ES-I3 (cell line): ENCODE data around the gene SAMD10.

ENCODE experiments used
- H3K36me3 ChIP-seq: 2 replicates; pipeline ENCODE4 v1.6.1; 2013; ENCODE audit warnings: mild to moderate bottlenecking, low read length, control low read depth, moderate library complexity; ENCODE audit not compliant: insufficient read depth
- H3K4me1 ChIP-seq: 2 replicates; pipeline ENCODE4 v1.6.1; 2013; ENCODE audit warnings: mild to moderate bottlenecking, control low read depth, low read length; ENCODE audit not compliant: insufficient read depth
- H3K9ac ChIP-seq: 2 replicates; pipeline ENCODE4 v1.6.1; 2013; ENCODE audit warnings: low read depth, mild to moderate bottlenecking, low read length, moderate library complexity
- H3K9me3 ChIP-seq: 2 replicates; pipeline ENCODE4 v1.6.1; 2013; ENCODE audit warnings: mild to moderate bottlenecking, low read length, moderate library complexity; ENCODE audit not compliant: control insufficient read depth, insufficient read depth

The SAMD10 gene

GRCh38 chr20:64010711-64011237 is 31.3 kb upstream of the SAMD10 start:
- no peak overlapping the region for H3K9ac ChIP-seq
- no peaks in the 10 kb centered on the region for H3K4me1 ChIP-seq
- peaks cover 6% of the 10 kb centered on the region; the same call in 1 of the 2 replicates for H3K9me3 ChIP-seq
- H3K36me3 ChIP-seq, result peaks cover 14% of the 10 kb centered on the region

GRCh38 chr20:64009811-64010387 is 30.5 kb upstream of the SAMD10 start:
- H3K9ac ChIP-seq, result no peak overlapping the region
- H3K4me1 ChIP-seq, result no peaks in the 10 kb centered on the region
- peaks cover 12% of the 10 kb centered on the region for H3K36me3 ChIP-seq
- peaks cover 6% of the 10 kb centered on the region; the same call in 1 of the 2 replicates for H3K9me3 ChIP-seq

GRCh38 chr20:64006902-64007301 is 27.5 kb upstream of the SAMD10 start:
- Histone ChIP-seq H3K4me1 (no peaks in the 10 kb centered on the region), H3K9me3 (peaks cover 6% of the 10 kb centered on the region; the same call in 1 of the 2 replicates), H3K9ac (no peak overlapping the region), H3K36me3 (peaks cover 8% of the 10 kb centered on the region; the same call in 1 of the 2 replicates)

GRCh38 chr20:64006490-64006889 is 27.0 kb upstream of the SAMD10 start:
- Histone ChIP-seq H3K9me3 (peaks cover 6% of the 10 kb centered on the region; the same call in 1 of the 2 replicates), H3K4me1 (no peaks in the 10 kb centered on the region), H3K9ac (no peak overlapping the region), H3K36me3 (peaks cover 8% of the 10 kb centered on the region; the same call in 1 of the 2 replicates)

GRCh38 chr20:64005394-64005793 is 26.0 kb upstream of the SAMD10 start:
- no peaks in the 10 kb centered on the region for H3K4me1 ChIP-seq
- peaks cover 8% of the 10 kb centered on the region; the same call in 1 of the 2 replicates for H3K36me3 ChIP-seq
- peaks cover 6% of the 10 kb centered on the region; the same call in 1 of the 2 replicates for H3K9me3 ChIP-seq
- H3K9ac ChIP-seq, result no peak overlapping the region

GRCh38 chr20:64003960-64004725 is 24.7 kb upstream of the SAMD10 start:
- Histone ChIP-seq H3K4me1 (no peaks in the 10 kb centered on the region), H3K9ac (no peak overlapping the region), H3K9me3 (peaks cover 6% of the 10 kb centered on the region; the same call in 1 of the 2 replicates), H3K36me3 (peaks cover 7% of the 10 kb centered on the region; the same call in 1 of the 2 replicates)

GRCh38 chr20:64001607-64002011 is 22.2 kb upstream of the SAMD10 start:
- Histone ChIP-seq H3K4me1 (no peaks in the 10 kb centered on the region), H3K9ac (no peak overlapping the region), H3K36me3 (peaks cover 7% of the 10 kb centered on the region; the same call in 1 of the 2 replicates), H3K9me3 (no peaks in the 10 kb centered on the region)

GRCh38 chr20:64000906-64001305 is 21.5 kb upstream of the SAMD10 start:
- H3K4me1 ChIP-seq, result no peaks in the 10 kb centered on the region
- H3K9me3 ChIP-seq, result no peaks in the 10 kb centered on the region
- H3K9ac ChIP-seq, result no peak overlapping the region
- peaks cover 6% of the 10 kb centered on the region; the same call in 1 of the 2 replicates for H3K36me3 ChIP-seq

- H3K4me1 ChIP-seq, result peaks cover 14% of the 10 kb centered on the region
- peaks cover 22% of the 10 kb centered on the region for H3K36me3 ChIP-seq
- H3K9me3 ChIP-seq, result no peaks in the 10 kb centered on the region
- no peak overlapping the region for H3K9ac ChIP-seq
Measured at GRCh38 chr20:63982937-63983336, 3.5 kb upstream of the SAMD10 start.

- H3K9ac ChIP-seq, result peak within 1 kb of the TSS; percentile 75
- peaks cover 15% of the 10 kb centered on the region for H3K4me1 ChIP-seq
- H3K36me3 ChIP-seq, result peaks cover 22% of the 10 kb centered on the region
- H3K9me3 ChIP-seq, result no peaks in the 10 kb centered on the region
Measured at GRCh38 chr20:63980806-63981728, 1.6 kb upstream of the SAMD10 start, which contains the start of gene PRPF6. Gene PRPF6, plus strand, starts transcription at chr20:63981132. Its CDS starts 114 bp downstream, at chr20:63981246.

- Histone ChIP-seq H3K4me1 (peaks cover 15% of the 10 kb centered on the region), H3K9me3 (no peaks in the 10 kb centered on the region), H3K9ac (peak overlapping the region; percentile 75), H3K36me3 (peaks cover 20% of the 10 kb centered on the region)
Measured at GRCh38 chr20:63980317-63980805, 919 bp upstream of the SAMD10 start.

GRCh38 chr20:63979229-63979556 is 249 bp downstream of the SAMD10 start:
- Histone ChIP-seq H3K9me3 (no peaks in the 10 kb centered on the region), H3K36me3 (peaks cover 8% of the 10 kb centered on the region; the same call in 1 of the 2 replicates), H3K4me1 (peaks cover 15% of the 10 kb centered on the region), H3K9ac (peak overlapping the region; percentile 75)

- H3K9me3 ChIP-seq, result no peaks in the 10 kb centered on the region
- H3K36me3 ChIP-seq, result peaks cover 7% of the 10 kb centered on the region; the same call in 1 of the 2 replicates
- peaks cover 15% of the 10 kb centered on the region for H3K4me1 ChIP-seq
- peak overlapping the region; percentile 75 for H3K9ac ChIP-seq
Measured at GRCh38 chr20:63978319-63979228, 868 bp downstream of the SAMD10 start.
